Thyroid gland (tissue), 4 donors: ENCODE measurements around the gene E2F6.

Source experiments
- POLR2A ChIP-seq, 2 donors: fragments of 450-650 bp; IDR thresholded peaks; one replicate each; pipeline ENCODE4 v1.6.1; 2017; ENCODE audit warnings: antibody characterized with exemption in 2 of 2, mild to moderate bottlenecking in 2 of 2, moderate library complexity in 1 of 2
- TF ChIP-seq, protein P1 (sequence below), 6 experiments: fragments of 200-600 bp in 3 of 6; fragments of 450-650 bp in 3 of 6; sonication (generic) in 3 of 6; IDR thresholded peaks; one replicate each; pipeline ENCODE4 v1.5.1; 2016 to 2019; ENCODE audit warnings: antibody characterized with exemption in 6 of 6, mild to moderate bottlenecking in 2 of 6, inconsistent platforms in 1 of 6, moderate library complexity in 1 of 6

DNA sequence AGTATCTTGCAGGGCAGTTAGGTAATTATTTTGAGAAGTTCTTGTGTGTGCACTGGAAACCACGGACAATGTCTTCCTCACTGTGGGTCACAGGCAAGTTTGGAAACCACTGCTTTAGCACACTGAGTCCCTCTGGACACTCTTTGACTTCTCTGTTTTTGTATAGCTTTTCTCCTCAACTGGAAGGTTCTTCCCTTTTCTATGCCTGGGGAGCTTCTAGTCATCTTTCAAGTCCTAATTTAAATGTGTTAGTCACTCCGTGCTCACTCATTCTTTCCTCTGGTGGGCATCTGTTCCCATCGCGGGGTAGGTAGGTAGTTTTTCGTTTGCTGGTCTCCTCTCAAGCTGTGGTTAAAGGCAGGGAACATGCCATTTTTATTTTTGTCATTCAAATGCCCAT, 32.1 kb downstream of the E2F6 start:
- TF ChIP-seq, protein P1, sequence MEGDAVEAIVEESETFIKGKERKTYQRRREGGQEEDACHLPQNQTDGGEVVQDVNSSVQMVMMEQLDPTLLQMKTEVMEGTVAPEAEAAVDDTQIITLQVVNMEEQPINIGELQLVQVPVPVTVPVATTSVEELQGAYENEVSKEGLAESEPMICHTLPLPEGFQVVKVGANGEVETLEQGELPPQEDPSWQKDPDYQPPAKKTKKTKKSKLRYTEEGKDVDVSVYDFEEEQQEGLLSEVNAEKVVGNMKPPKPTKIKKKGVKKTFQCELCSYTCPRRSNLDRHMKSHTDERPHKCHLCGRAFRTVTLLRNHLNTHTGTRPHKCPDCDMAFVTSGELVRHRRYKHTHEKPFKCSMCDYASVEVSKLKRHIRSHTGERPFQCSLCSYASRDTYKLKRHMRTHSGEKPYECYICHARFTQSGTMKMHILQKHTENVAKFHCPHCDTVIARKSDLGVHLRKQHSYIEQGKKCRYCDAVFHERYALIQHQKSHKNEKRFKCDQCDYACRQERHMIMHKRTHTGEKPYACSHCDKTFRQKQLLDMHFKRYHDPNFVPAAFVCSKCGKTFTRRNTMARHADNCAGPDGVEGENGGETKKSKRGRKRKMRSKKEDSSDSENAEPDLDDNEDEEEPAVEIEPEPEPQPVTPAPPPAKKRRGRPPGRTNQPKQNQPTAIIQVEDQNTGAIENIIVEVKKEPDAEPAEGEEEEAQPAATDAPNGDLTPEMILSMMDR (IDR thresholded peaks at IDR 0.05), result no peak
- no peak for TF ChIP-seq POLR2A (IDR thresholded peaks at IDR 0.05)
